WERI-Rb-1 (cell line): ENCODE measurements around the gene SUSD2.

Experiments
- DNase-seq: peaks from one replicate; pipeline ENCODE4 v3.0.0-alpha.2; 2020
- H3K27ac ChIP-seq: fragments of 250-450 bp; sonication (Bioruptor Pico); 2 replicates; pipeline ENCODE4 v1.5.1; 2020; ENCODE audit warnings: mild to moderate bottlenecking, moderate library complexity
- H3K27me3 ChIP-seq: fragments of 250-450 bp; sonication (Bioruptor Pico); 2 replicates; pipeline ENCODE4 v1.5.1; 2021; ENCODE audit warnings: mild to moderate bottlenecking, low read depth, moderate library complexity; ENCODE audit not compliant: insufficient read depth, severe bottlenecking
- H3K36me3 ChIP-seq: fragments of 250-450 bp; sonication (Bioruptor Pico); 2 replicates; pipeline ENCODE4 v1.5.1; 2020; ENCODE audit warnings: mild to moderate bottlenecking, moderate library complexity
- H3K4me3 ChIP-seq: 2 replicates; pipeline ENCODE4 v1.5.1; 2011; ENCODE audit warnings: low read depth, mild to moderate bottlenecking, control low read depth, low read length
- H3K9me3 ChIP-seq: fragments of 250-450 bp; sonication (Bioruptor Pico); 2 replicates; pipeline ENCODE4 v1.5.1; 2021; ENCODE audit warnings: mild to moderate bottlenecking, moderate library complexity; ENCODE audit not compliant: severe bottlenecking
- TF ChIP-seq, protein P1 (sequence below): IDR thresholded peaks from 2 replicates; pipeline ENCODE4 v1.5.1; 2011; ENCODE audit warnings: low read depth, mild to moderate bottlenecking, control low read depth, inconsistent platforms, low read length

SUSD2 gene

DNA sequence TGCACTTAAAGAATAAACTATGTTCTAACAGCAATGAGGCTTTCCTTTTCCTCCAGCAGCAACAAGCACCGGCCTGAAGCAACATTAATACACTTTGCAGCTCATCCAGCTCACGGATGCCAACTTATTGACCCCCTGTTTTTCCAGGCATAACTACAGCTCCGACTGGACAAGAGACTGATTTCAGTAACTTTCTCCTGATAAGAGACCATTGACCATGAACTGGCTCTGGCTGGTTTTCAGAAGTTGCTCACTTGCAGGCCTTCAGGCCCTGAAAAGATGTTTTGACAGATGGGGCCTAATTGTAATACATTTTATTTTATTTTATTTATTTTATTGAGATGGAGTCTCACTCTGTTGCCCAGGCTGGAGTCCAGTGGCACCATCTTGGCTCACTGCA lies 36.1 kb downstream of the SUSD2 start:
- H3K27me3 ChIP-seq, result no peaks in the 10 kb centered on the region
- no peaks in the 10 kb centered on the region for H3K36me3 ChIP-seq
- TF ChIP-seq, protein P1, sequence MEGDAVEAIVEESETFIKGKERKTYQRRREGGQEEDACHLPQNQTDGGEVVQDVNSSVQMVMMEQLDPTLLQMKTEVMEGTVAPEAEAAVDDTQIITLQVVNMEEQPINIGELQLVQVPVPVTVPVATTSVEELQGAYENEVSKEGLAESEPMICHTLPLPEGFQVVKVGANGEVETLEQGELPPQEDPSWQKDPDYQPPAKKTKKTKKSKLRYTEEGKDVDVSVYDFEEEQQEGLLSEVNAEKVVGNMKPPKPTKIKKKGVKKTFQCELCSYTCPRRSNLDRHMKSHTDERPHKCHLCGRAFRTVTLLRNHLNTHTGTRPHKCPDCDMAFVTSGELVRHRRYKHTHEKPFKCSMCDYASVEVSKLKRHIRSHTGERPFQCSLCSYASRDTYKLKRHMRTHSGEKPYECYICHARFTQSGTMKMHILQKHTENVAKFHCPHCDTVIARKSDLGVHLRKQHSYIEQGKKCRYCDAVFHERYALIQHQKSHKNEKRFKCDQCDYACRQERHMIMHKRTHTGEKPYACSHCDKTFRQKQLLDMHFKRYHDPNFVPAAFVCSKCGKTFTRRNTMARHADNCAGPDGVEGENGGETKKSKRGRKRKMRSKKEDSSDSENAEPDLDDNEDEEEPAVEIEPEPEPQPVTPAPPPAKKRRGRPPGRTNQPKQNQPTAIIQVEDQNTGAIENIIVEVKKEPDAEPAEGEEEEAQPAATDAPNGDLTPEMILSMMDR, result no peak
- H3K27ac ChIP-seq, result no peak overlapping the region
- no peaks in the 10 kb centered on the region for H3K9me3 ChIP-seq
- H3K4me3 ChIP-seq, result no peak overlapping the region
- no peak for DNase-seq

DNA sequence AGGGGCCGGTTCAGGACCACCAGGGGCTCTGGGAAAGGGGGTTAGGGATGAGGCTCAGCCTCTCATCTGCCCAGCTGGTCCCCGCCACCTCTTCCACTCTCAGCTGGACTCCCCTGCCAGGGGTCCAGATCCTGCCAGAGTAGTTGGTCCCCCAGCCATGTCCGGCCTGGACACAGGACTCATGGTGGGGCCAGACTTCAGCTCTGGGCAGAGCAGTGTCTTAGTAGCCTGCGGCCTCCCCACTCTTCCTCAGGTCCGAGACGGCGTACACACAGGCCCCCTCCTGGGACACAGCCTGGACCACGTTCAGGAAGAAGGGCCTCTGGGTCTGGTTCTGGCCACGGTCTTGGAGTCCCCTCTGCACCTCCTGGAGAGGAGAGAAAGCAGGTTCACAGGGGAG lies 38.5 kb downstream of the SUSD2 start:
- TF ChIP-seq, protein P1, result no peak
- no peak overlapping the region for H3K27ac ChIP-seq
- no peak overlapping the region for H3K4me3 ChIP-seq
- no peaks in the 10 kb centered on the region for H3K27me3 ChIP-seq
- DNase-seq, result no peak
- peaks cover 3% of the 10 kb centered on the region for H3K9me3 ChIP-seq
- H3K36me3 ChIP-seq, result no peaks in the 10 kb centered on the region

DNA sequence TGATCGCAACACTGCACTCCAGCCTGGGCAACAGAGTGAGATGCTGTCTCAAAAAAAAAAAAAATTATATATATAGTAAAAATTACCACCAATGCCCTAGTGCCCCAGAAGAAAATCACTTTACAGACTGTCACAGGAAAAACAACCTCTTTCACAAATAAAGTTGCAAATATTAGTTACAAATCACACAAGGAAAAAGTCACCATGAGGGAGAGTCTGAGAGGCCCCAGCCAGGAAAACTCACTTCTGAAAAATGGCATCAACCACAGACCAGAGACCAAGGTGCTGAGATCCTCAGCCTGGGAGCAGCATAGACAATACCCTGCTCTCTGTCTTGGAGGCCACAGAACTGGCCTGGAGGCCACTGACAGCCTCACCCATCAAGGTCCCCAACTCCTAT lies 43.2 kb downstream of the SUSD2 start:
- Histone ChIP-seq H3K27me3 (no peaks in the 10 kb centered on the region), H3K36me3 (no peaks in the 10 kb centered on the region), H3K27ac (no peak overlapping the region), H3K4me3 (no peak overlapping the region), H3K9me3 (peaks cover 9% of the 10 kb centered on the region)
- DNase-seq, result no peak
- TF ChIP-seq, protein P1, result no peak

GRCh38 chr22:24225044-24225601 lies 43.8 kb downstream of the SUSD2 start:
- H3K9me3 ChIP-seq, result peaks cover 9% of the 10 kb centered on the region
- H3K27me3 ChIP-seq, result no peaks in the 10 kb centered on the region
- H3K4me3 ChIP-seq, result no peak overlapping the region
- H3K27ac ChIP-seq, result no peak overlapping the region
- DNase-seq, result no peak
- TF ChIP-seq, protein P1, result no peak
- H3K36me3 ChIP-seq, result no peaks in the 10 kb centered on the region

DNA sequence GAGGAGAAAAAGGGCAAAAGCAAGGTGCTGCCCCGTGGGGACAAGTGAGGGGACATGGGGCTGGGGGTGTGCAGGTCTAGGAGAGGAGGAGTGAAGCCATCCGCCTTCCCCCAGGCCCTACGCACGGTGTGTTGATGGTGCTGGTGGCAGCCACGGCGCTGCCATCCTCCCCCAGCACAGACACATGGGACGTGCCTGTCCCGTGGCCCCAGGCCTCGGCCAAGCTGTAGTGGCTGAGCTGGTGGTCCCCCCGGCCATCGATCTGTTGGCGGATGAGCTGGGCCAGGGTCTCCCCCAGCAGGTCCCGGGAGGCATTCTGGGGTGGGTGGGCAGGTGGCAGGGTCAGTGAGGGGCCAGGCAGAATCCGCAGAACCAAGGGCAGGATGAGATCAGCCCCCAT lies 44.7 kb downstream of the SUSD2 start:
- Histone ChIP-seq H3K4me3 (no peak overlapping the region), H3K9me3 (peaks cover 9% of the 10 kb centered on the region), H3K27ac (no peak overlapping the region), H3K27me3 (no peaks in the 10 kb centered on the region), H3K36me3 (no peaks in the 10 kb centered on the region)
- TF ChIP-seq, protein P1, result no peak
- no peak for DNase-seq

GRCh38 chr22:24230911-24231656 lies 49.8 kb downstream of the SUSD2 start:
- peaks cover 6% of the 10 kb centered on the region for H3K9me3 ChIP-seq
- no peak overlapping the region for H3K4me3 ChIP-seq
- no peaks in the 10 kb centered on the region for H3K36me3 ChIP-seq
- no peaks in the 10 kb centered on the region for H3K27me3 ChIP-seq
- peak; percentile 59 for DNase-seq
- no peak overlapping the region for H3K27ac ChIP-seq
- TF ChIP-seq, protein P1, result peak; percentile 58
